ENCODE data around the gene FAU. TPM values are rescaled to one million over a fixed set of nuclear protein-coding genes. Genes with fewer than 3 reads are reported as not detected.

The FAU gene
- total RNA-seq, 2 experiments from 2014 or later: 1,937 to 1,976 TPM

DNA sequence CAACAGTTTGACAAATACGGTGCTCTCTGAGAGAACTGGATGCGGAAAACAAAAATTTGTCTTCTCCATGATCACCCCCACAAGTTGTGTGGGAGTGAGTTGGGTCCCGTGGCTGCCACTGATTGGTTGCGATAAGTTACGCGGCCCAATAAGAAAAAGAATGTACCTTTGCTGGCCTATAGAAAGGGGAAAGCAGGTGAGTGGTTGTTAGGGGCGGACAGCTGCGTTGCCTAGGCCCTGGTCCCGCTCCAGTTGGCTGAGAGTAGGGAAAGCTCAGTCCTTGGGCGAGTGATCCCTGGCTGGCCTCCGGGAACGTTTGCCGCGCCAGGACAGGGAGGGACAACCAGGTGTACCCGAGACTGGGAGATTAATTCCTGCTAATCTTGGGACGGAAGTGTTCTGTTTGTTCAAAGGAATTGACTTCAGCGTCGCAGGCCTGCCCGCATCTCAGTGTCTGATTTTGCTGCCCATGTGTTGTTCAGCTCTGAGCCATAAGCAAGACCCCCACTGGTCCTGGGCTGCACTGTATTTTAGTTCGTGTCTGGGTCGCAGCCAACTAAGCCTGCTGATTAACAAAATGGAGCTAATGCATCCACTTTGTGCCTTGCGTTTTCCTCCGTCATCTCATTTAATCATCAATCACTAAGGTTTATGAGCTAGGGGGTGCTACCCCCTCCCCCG is 13.2 kb upstream of the FAU start:
- peaks cover 47% of the 10 kb centered on the region for H3K4me1 ChIP-seq (ENCODE audit: insufficient read depth, low read length)
- intact Hi-C loops (cut with DNase I, micrococcal nuclease): loop anchor here (1.0 to 5.0 kb wide), 4 partner anchors 18 to 218 kb away; partner anchors contain the start of genes ATG2A (in 1 of the 2), CAPN1 (in 1 of the 2), VPS51 (in 1 of the 2) and ZNHIT2 (in 1 of the 2)
- H3K4me3 Mint-ChIP-seq: peak overlapping the region; percentile 99
- H3K4me3 ChIP-seq (ENCODE audit: low read length): peak overlapping the region; percentile 83
- no peaks in the 10 kb centered on the region for H3K9me3 Mint-ChIP-seq
- no peak for TF ChIP-seq CTCF (IDR thresholded peaks at IDR 0.05)
- H3K9me3 ChIP-seq (ENCODE audit: control insufficient read depth in 1 of 2, insufficient read depth in 1 of 2, low read length in 2 of 2): no peaks in the 10 kb centered on the region
- peak overlapping the region; percentile 96 to 99 for H3K27ac ChIP-seq (ENCODE audit: low read depth in 1 of 2, low read length in 2 of 2)
- CTCF ChIA-PET: interaction anchor here (1.4 to 2.3 kb wide), 5 partner anchors 18 to 121 kb away, joined by 3 to 11 read pairs (median 5); partner anchors contain the start of genes ARL2, TM7SF2 and ZNHIT2
- H3K27ac Mint-ChIP-seq: peak overlapping the region; percentile 100
- no peaks in the 10 kb centered on the region for H3K27me3 ChIP-seq (ENCODE audit: control insufficient read depth in 1 of 2, insufficient read depth in 2 of 2, low read length in 2 of 2)
- ATAC-seq (ENCODE audit: poor library complexity) (peak; percentile 88), DNase-seq (peak in 13 of 14 experiments; percentile 70 to 96 (median 75))
- H3K4me1 Mint-ChIP-seq (ENCODE audit: low read depth): peaks cover 45% of the 10 kb centered on the region
- H3K36me3 Mint-ChIP-seq (ENCODE audit: low read depth): peaks cover 51% of the 10 kb centered on the region
- POLR2A ChIA-PET: interaction anchor here (0.6 to 4.4 kb wide), 43 partner anchors 10 to 1154 kb away, joined by 3 to 136 read pairs (median 6); partner anchors contain the start of genes ARL2, CAPN1, CDC42EP2 and CDCA5
- H3K27me3 Mint-ChIP-seq: no peaks in the 10 kb centered on the region
- H3K36me3 ChIP-seq (ENCODE audit: insufficient read depth, low read length): peaks cover 31% of the 10 kb centered on the region

GRCh38 chr11:65134240-65134951 is 12.5 kb upstream of the FAU start, which contains the start of gene SYVN1:
TSS of gene SYVN1 (minus strand) at chr11:65134519. CDS start at chr11:65133601, 918 bp downstream.
- TF ChIP-seq CTCF (IDR thresholded peaks at IDR 0.05): no peak
- Mint-ChIP-seq H3K4me3 (peak within 1 kb of the TSS; percentile 99), H3K36me3 (ENCODE audit: low read depth) (peaks cover 57% of the 10 kb centered on the region), H3K27ac (peak within 1 kb of the TSS; percentile 100), H3K27me3 (no peaks in the 10 kb centered on the region), H3K9me3 (no peaks in the 10 kb centered on the region), H3K4me1 (ENCODE audit: low read depth) (peaks cover 45% of the 10 kb centered on the region)
- ATAC-seq (ENCODE audit: poor library complexity) (peak; percentile 67), DNase-seq (peak; percentile 86 to 96 (median 90))
- peak within 1 kb of the TSS; percentile 96 to 99 for H3K27ac ChIP-seq (ENCODE audit: low read depth in 1 of 2, low read length in 2 of 2)
- CTCF ChIA-PET: interaction anchor here (1.4 to 2.3 kb wide), 6 partner anchors 17 to 121 kb away, joined by 3 to 11 read pairs (median 5); partner anchors contain the start of genes ARL2, TM7SF2 and ZNHIT2
- H3K4me1 ChIP-seq (ENCODE audit: insufficient read depth, low read length): peaks cover 47% of the 10 kb centered on the region
- H3K4me3 ChIP-seq (ENCODE audit: low read length): peak within 1 kb of the TSS; percentile 83
- intact Hi-C loops (cut with DNase I, micrococcal nuclease): loop anchor here (1.0 to 5.0 kb wide), 3 partner anchors 18 to 217 kb away; partner anchors contain the start of genes ATG2A (in 1 of the 2), VPS51 (in 1 of the 2) and ZNHIT2 (in 1 of the 2)
- no peaks in the 10 kb centered on the region for H3K9me3 ChIP-seq (ENCODE audit: control insufficient read depth in 1 of 2, insufficient read depth in 1 of 2, low read length in 2 of 2)
- H3K27me3 ChIP-seq (ENCODE audit: control insufficient read depth in 1 of 2, insufficient read depth in 2 of 2, low read length in 2 of 2): no peaks in the 10 kb centered on the region
- POLR2A ChIA-PET: interaction anchor here (0.6 to 4.4 kb wide), 37 partner anchors 10 to 1155 kb away, joined by 3 to 136 read pairs (median 6); partner anchors contain the start of genes ARL2, CAPN1, CDC42EP2 and CDCA5
- peaks cover 38% of the 10 kb centered on the region for H3K36me3 ChIP-seq (ENCODE audit: insufficient read depth, low read length)

GRCh38 chr11:65133724-65134123 is 11.8 kb upstream of the FAU start:
- POLR2A ChIA-PET: interaction anchor here (1.5 to 4.4 kb wide), 10 partner anchors 12 to 481 kb away, joined by 3 to 136 read pairs (median 22); partner anchors contain the start of genes FAU, MALAT1, MRPL49 and PCNX3
- intact Hi-C loops (cut with DNase I, micrococcal nuclease): loop anchor here (1.0 to 5.0 kb wide), 3 partner anchors 17 to 216 kb away; partner anchors contain the start of genes ATG2A (in 1 of the 2), VPS51 (in 1 of the 2) and ZNHIT2 (in 1 of the 2)

More at GRCh38 chr11:65133724-65134123, 11.8 kb upstream of the FAU start:
- no peak for TF ChIP-seq CTCF (IDR thresholded peaks at IDR 0.05)
- Mint-ChIP-seq H3K9me3 (no peaks in the 10 kb centered on the region), H3K27me3 (no peaks in the 10 kb centered on the region), H3K4me3 (peak overlapping the region; percentile 99), H3K36me3 (ENCODE audit: low read depth) (peaks cover 64% of the 10 kb centered on the region), H3K4me1 (ENCODE audit: low read depth) (peaks cover 45% of the 10 kb centered on the region), H3K27ac (peak overlapping the region; percentile 100)
- Histone ChIP-seq H3K36me3 (ENCODE audit: insufficient read depth, low read length) (peaks cover 45% of the 10 kb centered on the region), H3K4me3 (ENCODE audit: low read length) (peak overlapping the region; percentile 83), H3K27ac (ENCODE audit: low read depth in 1 of 2, low read length in 2 of 2) (peak overlapping the region; percentile 96 to 99), H3K4me1 (ENCODE audit: insufficient read depth, low read length) (peaks cover 47% of the 10 kb centered on the region), H3K9me3 (ENCODE audit: control insufficient read depth in 1 of 2, insufficient read depth in 1 of 2, low read length in 2 of 2) (no peaks in the 10 kb centered on the region), H3K27me3 (ENCODE audit: control insufficient read depth in 1 of 2, insufficient read depth in 2 of 2, low read length in 2 of 2) (no peaks in the 10 kb centered on the region)
- ATAC-seq (ENCODE audit: poor library complexity) (no peak), DNase-seq (no peak)
- CTCF ChIA-PET: interaction anchor here (1.0 to 1.4 kb wide), 2 partner anchors 16 to 23 kb away, joined by 3 to 5 read pairs; partner anchors contain the start of gene ZNHIT2

All from CD4-positive, alpha-beta T cell (primary cell).